GM23248 (cell line): ENCODE measurements around the gene CDS2.

Experiments used
- EZH2 ChIP-seq: fragments of 200-600 bp; sonication (generic); IDR thresholded peaks from 2 replicates; pipeline ENCODE4 v1.6.1; 2018; ENCODE audit warnings: antibody characterized with exemption, mild to moderate bottlenecking; ENCODE audit not compliant: insufficient read depth, poor library complexity, severe bottlenecking
- EZH2phosphoT487 ChIP-seq: fragments of 200-600 bp; sonication (generic); IDR thresholded peaks from 2 replicates; pipeline ENCODE4 v1.6.1; 2018; ENCODE audit warnings: antibody characterized with exemption, moderate library complexity, mild to moderate bottlenecking, low read depth; ENCODE audit not compliant: insufficient read depth

GRCh38 chr20:5136096-5136495 lies 9.3 kb downstream of the CDS2 start:
- TF ChIP-seq EZH2phosphoT487 (no peak), EZH2 (no peak)
